ENCODE data around the gene DGKQ. TPM values are rescaled to one million over a fixed set of nuclear protein-coding genes. Genes with fewer than 3 reads are reported as not detected.
A peak's percentile ranks its signal among the peaks of the same experiment; 100 is the strongest.

DGKQ gene, protein sequence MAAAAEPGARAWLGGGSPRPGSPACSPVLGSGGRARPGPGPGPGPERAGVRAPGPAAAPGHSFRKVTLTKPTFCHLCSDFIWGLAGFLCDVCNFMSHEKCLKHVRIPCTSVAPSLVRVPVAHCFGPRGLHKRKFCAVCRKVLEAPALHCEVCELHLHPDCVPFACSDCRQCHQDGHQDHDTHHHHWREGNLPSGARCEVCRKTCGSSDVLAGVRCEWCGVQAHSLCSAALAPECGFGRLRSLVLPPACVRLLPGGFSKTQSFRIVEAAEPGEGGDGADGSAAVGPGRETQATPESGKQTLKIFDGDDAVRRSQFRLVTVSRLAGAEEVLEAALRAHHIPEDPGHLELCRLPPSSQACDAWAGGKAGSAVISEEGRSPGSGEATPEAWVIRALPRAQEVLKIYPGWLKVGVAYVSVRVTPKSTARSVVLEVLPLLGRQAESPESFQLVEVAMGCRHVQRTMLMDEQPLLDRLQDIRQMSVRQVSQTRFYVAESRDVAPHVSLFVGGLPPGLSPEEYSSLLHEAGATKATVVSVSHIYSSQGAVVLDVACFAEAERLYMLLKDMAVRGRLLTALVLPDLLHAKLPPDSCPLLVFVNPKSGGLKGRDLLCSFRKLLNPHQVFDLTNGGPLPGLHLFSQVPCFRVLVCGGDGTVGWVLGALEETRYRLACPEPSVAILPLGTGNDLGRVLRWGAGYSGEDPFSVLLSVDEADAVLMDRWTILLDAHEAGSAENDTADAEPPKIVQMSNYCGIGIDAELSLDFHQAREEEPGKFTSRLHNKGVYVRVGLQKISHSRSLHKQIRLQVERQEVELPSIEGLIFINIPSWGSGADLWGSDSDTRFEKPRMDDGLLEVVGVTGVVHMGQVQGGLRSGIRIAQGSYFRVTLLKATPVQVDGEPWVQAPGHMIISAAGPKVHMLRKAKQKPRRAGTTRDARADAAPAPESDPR
- polyA plus RNA-seq (2011; rRNA removed) (2.7 and 3.3 TPM in 2 replicates), polyA plus RNA-seq (2017; fragmentation: RNase III; extraction: RNeasy Plus Mini Kit Qiagen cat#74134 plus additional on column Dnase treatment) (6.2 to 7.8 TPM (median 7.0 TPM) in 3 replicates), polyA minus RNA-seq (2011; rRNA and poly(A)+ RNA removed) (2.7 and 3.2 TPM in 2 replicates)
- polyA plus RNA-seq (2012; cell fraction: cytosol; rRNA removed), result 7.5 and 10.4 TPM in 2 replicates
- polyA plus RNA-seq (2012; cell fraction: nucleus; rRNA removed), result 37.7 and 46.1 TPM in 2 replicates

DNA sequence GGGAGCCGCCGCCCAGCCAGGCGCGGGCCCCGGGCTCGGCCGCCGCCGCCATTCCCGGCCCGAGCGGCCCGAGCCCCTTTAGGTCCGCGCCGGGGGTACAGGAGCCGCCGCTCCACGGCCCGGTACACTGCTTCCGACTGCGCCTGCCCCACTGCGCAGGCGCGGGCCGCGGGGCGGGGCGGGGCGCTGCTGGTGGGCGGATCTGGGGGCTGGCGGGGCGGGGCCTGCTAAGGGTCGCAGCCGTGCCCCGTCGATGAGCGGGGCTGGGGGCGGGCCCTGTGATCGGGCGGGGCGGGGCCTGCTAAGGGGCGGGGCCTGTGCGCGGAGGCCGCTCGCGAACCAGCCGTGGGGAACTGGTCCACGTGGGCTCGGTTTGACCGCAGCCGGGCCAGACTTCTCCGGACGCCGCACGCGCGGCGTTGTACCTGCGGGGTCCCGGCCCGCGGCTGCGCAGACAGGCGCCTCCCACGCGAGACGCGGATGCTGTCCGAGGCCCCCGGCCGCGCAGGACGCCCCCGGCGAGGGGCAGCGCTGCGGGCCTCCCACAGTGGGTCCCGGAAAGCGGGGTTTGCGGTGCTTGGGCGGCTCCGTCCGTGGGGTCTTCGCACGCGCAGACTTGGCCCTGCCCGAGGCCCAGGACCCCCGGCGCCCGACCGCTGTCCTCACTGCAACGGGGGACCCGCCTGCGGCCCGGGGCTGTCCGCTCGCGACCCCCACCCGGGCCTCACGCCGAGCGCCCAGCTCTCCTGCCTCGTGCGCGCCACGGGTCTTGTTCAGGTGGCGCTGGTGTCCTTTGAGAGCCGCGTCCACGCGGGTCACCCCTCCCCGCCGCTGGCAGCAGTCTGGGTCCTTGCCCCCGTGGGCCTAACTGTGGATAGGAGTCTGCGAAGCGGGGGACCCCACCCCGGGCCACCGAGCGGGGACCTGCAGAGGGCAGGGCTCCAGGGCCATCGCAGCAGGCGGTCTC lies at the start of gene DGKQ:
DGKQ (minus strand) TSS at position 139 of the 967 bp plus-strand sequence; CDS start at position 52, 87 bp downstream.
- ChIA-PET CTCF (no interaction called here), POLR2A (no interaction called here)
- peak; percentile 64 to 74 for DNase-seq (ENCODE audit: low read depth in 1 of 2, low spot score in 1 of 2)
- ATAC-seq, result peak; percentile 79
- peak within 1 kb of the TSS; percentile 84 for H3K4me3 ChIP-seq
- H3K27ac ChIP-seq, result peak within 1 kb of the TSS; percentile 66 to 85
- H3K9me3 ChIP-seq, result no peaks in the 10 kb centered on the region
- FAIRE-seq, result no peak
- peaks cover 14% of the 10 kb centered on the region for H3K4me1 ChIP-seq
- TF ChIP-seq CHD2 (IDR thresholded peaks at IDR 0.05; ENCODE audit: low read length, partially characterized antibody), result no peak
- TF ChIP-seq, protein P1, sequence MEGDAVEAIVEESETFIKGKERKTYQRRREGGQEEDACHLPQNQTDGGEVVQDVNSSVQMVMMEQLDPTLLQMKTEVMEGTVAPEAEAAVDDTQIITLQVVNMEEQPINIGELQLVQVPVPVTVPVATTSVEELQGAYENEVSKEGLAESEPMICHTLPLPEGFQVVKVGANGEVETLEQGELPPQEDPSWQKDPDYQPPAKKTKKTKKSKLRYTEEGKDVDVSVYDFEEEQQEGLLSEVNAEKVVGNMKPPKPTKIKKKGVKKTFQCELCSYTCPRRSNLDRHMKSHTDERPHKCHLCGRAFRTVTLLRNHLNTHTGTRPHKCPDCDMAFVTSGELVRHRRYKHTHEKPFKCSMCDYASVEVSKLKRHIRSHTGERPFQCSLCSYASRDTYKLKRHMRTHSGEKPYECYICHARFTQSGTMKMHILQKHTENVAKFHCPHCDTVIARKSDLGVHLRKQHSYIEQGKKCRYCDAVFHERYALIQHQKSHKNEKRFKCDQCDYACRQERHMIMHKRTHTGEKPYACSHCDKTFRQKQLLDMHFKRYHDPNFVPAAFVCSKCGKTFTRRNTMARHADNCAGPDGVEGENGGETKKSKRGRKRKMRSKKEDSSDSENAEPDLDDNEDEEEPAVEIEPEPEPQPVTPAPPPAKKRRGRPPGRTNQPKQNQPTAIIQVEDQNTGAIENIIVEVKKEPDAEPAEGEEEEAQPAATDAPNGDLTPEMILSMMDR (IDR thresholded peaks at IDR 0.05), result no peak
- TF ChIP-seq HOXB5 (CRISPR knock-in tag; IDR thresholded peaks at IDR 0.05), result no peak
- peak; percentile 29 for TF ChIP-seq POLR2A (IDR thresholded peaks at IDR 0.05; ENCODE audit: low read length)
- no peak for TF ChIP-seq NFE2L2 (conservative IDR thresholded peaks at IDR 0.05; ENCODE audit: low read length)
- 0 out of 5 replicates have a peak, but pooled peaks of 1 of the 2 experiments have one; percentile 28 for TF ChIP-seq JUN (IDR thresholded peaks at IDR 0.05)
- peak within 1 kb of the TSS; percentile 97 for H3K4me2 ChIP-seq
- WGBS (ENCODE audit: missing lambda C conversion rate), result no CpG with 5 or more reads among the region's 123 CpGs

DNA sequence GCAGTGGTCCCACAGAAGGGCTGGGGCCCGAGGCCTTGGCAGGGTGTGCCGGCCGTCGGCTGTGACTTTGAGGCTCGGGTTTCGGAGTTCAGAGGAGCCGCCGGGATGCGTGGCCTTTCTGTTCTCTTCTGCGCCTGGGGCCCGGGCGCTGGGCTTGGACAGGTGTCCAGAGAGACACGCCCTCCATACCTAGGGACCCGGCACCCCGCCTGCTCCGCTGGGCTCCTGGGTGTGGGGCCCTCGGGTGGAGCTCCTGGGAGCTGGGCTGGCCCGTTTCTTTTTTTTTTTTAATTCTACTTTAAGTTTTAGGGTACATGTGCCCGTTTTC lies 49.3 kb upstream of the DGKQ start:
- no peak overlapping the region for H3K4me3 ChIP-seq
- FAIRE-seq (no peak), ATAC-seq (no peak), DNase-seq (ENCODE audit: low read depth in 1 of 2, low spot score in 1 of 2) (no peak)
- 69% methylated on average over 3 of the region's 19 CpGs for WGBS (ENCODE audit: missing lambda C conversion rate)
- H3K27ac ChIP-seq, result no peak overlapping the region
- POLR2A ChIA-PET, result no interaction called here
- no peaks in the 10 kb centered on the region for H3K9me3 ChIP-seq
- H3K4me1 ChIP-seq, result no peaks in the 10 kb centered on the region
- CTCF ChIA-PET, result interaction anchor here (1.6 kb wide), 1 partner anchor 11 kb away, joined by 4 read pairs; no protein-coding TSS in a partner anchor
- TF ChIP-seq FOSL2 (IDR thresholded peaks at IDR 0.05) (no peak), FOSL2 (CRISPR knock-in tag; IDR thresholded peaks at IDR 0.05) (no peak), KDM5A (IDR thresholded peaks at IDR 0.05) (no peak), HOXB13 (CRISPR knock-in tag; IDR thresholded peaks at IDR 0.05; ENCODE audit: low read depth) (no peak), EHMT2 (IDR thresholded peaks at IDR 0.05; ENCODE audit: low read depth) (no peak), NFE2L2 (conservative IDR thresholded peaks at IDR 0.05; ENCODE audit: low read length) (no peak), PHF8 (IDR thresholded peaks at IDR 0.05; ENCODE audit: borderline replicate concordance, low read depth) (no peak), ESRRA (IDR thresholded peaks at IDR 0.05; ENCODE audit: borderline replicate concordance, low read length) (no peak), CHD2 (IDR thresholded peaks at IDR 0.05; ENCODE audit: low read length, partially characterized antibody) (no peak), POLR2AphosphoS2 (conservative IDR thresholded peaks at IDR 0.05; ENCODE audit: low read length) (no peak), FOXS1 (CRISPR knock-in tag; IDR thresholded peaks at IDR 0.05) (no peak), ZSCAN20 (CRISPR knock-in tag; IDR thresholded peaks at IDR 0.05) (no peak), CHD4 (IDR thresholded peaks at IDR 0.05; ENCODE audit: borderline replicate concordance) (no peak), TP53 (CRISPR knock-in tag; IDR thresholded peaks at IDR 0.05) (no peak), MAZ (IDR thresholded peaks at IDR 0.05; ENCODE audit: borderline replicate concordance, low read depth, low read length) (no peak), SREBF2 (IDR thresholded peaks at IDR 0.05) (no peak), ZFP36 (IDR thresholded peaks at IDR 0.05; ENCODE audit: borderline replicate concordance, partially characterized antibody) (no peak)
- TF ChIP-seq, protein P1 (IDR thresholded peaks at IDR 0.05), result no peak
- no peak overlapping the region for H3K4me2 ChIP-seq

Data from A549 (cell line).